ENCODE measurements around the gene LYST.
"Not testable (repeated sequence)": the region's sequence is repeated elsewhere in the genome, so short reads cannot be mapped to it uniquely, and the experiment has no call there.

DNA sequence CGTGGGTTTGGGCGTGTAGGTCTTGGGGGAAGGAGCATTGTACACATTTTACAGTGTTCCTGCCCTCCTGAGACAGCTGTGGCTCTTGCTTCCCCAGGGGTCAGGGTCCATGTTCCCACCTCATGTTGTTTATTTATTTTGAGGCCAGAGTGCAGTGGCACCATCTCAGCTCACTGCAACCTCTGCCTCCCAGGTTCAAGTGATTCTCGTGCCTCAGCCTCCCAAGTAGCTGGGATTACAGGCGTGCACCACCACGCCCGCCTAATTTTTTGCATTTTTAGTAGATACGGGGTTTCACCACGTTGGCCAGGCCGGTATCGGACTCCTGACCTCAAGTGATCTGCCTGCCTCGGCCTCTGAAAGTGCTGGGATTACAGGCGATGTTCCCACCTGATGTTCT lies 219.2 kb downstream of the LYST start:
- TF ChIP-seq, protein P1, sequence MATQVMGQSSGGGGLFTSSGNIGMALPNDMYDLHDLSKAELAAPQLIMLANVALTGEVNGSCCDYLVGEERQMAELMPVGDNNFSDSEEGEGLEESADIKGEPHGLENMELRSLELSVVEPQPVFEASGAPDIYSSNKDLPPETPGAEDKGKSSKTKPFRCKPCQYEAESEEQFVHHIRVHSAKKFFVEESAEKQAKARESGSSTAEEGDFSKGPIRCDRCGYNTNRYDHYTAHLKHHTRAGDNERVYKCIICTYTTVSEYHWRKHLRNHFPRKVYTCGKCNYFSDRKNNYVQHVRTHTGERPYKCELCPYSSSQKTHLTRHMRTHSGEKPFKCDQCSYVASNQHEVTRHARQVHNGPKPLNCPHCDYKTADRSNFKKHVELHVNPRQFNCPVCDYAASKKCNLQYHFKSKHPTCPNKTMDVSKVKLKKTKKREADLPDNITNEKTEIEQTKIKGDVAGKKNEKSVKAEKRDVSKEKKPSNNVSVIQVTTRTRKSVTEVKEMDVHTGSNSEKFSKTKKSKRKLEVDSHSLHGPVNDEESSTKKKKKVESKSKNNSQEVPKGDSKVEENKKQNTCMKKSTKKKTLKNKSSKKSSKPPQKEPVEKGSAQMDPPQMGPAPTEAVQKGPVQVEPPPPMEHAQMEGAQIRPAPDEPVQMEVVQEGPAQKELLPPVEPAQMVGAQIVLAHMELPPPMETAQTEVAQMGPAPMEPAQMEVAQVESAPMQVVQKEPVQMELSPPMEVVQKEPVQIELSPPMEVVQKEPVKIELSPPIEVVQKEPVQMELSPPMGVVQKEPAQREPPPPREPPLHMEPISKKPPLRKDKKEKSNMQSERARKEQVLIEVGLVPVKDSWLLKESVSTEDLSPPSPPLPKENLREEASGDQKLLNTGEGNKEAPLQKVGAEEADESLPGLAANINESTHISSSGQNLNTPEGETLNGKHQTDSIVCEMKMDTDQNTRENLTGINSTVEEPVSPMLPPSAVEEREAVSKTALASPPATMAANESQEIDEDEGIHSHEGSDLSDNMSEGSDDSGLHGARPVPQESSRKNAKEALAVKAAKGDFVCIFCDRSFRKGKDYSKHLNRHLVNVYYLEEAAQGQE (IDR thresholded peaks at IDR 0.05; ENCODE audit: borderline replicate concordance) = not testable (repeated sequence)
- TF ChIP-seq TAF1 (IDR thresholded peaks at IDR 0.05; ENCODE audit: low read depth); EZH2 (IDR thresholded peaks at IDR 0.05; ENCODE audit: borderline replicate concordance, insufficient read depth, low read length, poor library complexity, severe bottlenecking): not testable (repeated sequence)
- TF ChIP-seq, protein P2, sequence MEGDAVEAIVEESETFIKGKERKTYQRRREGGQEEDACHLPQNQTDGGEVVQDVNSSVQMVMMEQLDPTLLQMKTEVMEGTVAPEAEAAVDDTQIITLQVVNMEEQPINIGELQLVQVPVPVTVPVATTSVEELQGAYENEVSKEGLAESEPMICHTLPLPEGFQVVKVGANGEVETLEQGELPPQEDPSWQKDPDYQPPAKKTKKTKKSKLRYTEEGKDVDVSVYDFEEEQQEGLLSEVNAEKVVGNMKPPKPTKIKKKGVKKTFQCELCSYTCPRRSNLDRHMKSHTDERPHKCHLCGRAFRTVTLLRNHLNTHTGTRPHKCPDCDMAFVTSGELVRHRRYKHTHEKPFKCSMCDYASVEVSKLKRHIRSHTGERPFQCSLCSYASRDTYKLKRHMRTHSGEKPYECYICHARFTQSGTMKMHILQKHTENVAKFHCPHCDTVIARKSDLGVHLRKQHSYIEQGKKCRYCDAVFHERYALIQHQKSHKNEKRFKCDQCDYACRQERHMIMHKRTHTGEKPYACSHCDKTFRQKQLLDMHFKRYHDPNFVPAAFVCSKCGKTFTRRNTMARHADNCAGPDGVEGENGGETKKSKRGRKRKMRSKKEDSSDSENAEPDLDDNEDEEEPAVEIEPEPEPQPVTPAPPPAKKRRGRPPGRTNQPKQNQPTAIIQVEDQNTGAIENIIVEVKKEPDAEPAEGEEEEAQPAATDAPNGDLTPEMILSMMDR (IDR thresholded peaks at IDR 0.05; ENCODE audit: poor library complexity, severe bottlenecking) = not testable (repeated sequence)

All from neural cell (in vitro differentiated cells).